ENCODE measurements around the gene TBL1X. TPM values are rescaled to one million over a fixed set of nuclear protein-coding genes. Genes with fewer than 3 reads are reported as not detected.
"Not testable (repeated sequence)": the region's sequence is repeated elsewhere in the genome, so short reads cannot be mapped to it uniquely, and the experiment has no call there.

The TBL1X gene
- total and polyA plus RNA-seq, 10 of the 15 experiments (the other 5 are each of a cell fraction or from before 2014, with no cell fraction given): 4.4 to 26.3 (median 10.6) TPM

DNA sequence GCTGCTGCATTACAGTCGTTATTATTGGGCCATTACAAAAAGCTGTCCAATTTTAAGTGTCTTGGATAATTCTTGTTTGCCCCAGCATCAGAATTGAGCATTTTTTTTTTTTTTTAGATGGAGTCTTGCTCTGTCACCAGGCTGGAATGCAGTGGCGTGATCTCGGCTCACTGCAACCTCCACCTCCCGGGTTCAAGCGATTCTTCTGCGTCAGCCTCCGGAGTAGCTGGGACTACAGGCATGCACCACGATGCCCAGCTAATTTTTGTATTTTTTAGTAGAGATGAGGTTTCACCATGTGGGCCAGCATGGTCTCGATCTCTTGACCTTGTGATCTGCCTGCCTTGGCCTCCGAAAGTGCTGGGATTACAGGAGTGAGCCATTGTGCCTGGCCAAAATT is 71.3 kb downstream of the TBL1X start:
- H4K20me1 ChIP-seq (ENCODE audit: control insufficient read depth, insufficient read depth); H3K9me3 ChIP-seq (replicated peaks; ENCODE audit: control insufficient read depth, insufficient read depth, low read length); H3K36me3 ChIP-seq (ENCODE audit: control insufficient read depth in 2 of 2, insufficient read depth in 2 of 2, low read length in 1 of 2); BruUV-seq (replicated peaks); H3K4me3 ChIP-seq; CTCF ChIA-PET; H3K27ac ChIP-seq (ENCODE audit: control insufficient read depth, insufficient read depth); POLR2A ChIA-PET; intact Hi-C loops (cut with micrococcal nuclease; ENCODE audit: unreplicated experiment); DNase-seq (ENCODE audit: low read depth, low spot score); H3K9ac ChIP-seq (ENCODE audit: control insufficient read depth, insufficient read depth, low read length); H3K4me2 ChIP-seq (ENCODE audit: control insufficient read depth, insufficient read depth); H3K79me2 ChIP-seq (ENCODE audit: control insufficient read depth, insufficient read depth, low read length); H3K4me1 ChIP-seq (ENCODE audit: control insufficient read depth, insufficient read depth, low read length); ATAC-seq; RAD21 ChIA-PET (ENCODE audit: unreplicated experiment); H3K27me3 ChIP-seq (replicated peaks in 1 of 2; ENCODE audit: control insufficient read depth in 2 of 2, insufficient read depth in 2 of 2, low read length in 1 of 2); H2AFZ ChIP-seq (ENCODE audit: control insufficient read depth, low read depth, low read length); SMC1A ChIA-PET (ENCODE audit: uncharacterized antibody, unreplicated experiment); FAIRE-seq; in situ Hi-C loops (cut with MboI): not testable (repeated sequence)
- 78% methylated on average over 10 of the region's 10 CpGs for WGBS (ENCODE audit: insufficient coverage, insufficient replicate concordance, low lambda C conversion rate, missing lambda C conversion rate)

DNA sequence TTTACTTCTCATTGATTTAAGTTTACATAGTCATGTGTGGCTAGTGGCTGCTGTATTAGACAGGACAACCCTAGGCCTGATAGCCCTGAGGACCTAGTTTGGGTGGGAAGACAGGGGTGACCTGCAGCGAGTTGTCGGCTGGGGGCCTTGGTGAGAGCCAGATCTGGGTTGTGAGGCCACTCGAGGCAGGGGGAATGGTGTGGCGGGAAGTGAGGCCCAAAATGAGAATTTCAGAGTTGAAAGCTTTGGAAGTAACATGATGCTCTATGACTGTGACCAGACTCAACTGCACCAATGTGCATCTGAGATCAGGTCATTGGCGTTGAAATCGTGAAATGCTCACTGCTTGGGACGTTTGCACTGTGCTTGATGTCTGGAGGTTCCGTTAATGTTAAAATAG is 72.9 kb downstream of the TBL1X start:
- TF ChIP-seq PAX8 (IDR thresholded peaks at IDR 0.05): no peak
- TF ChIP-seq MTA3 (IDR thresholded peaks at IDR 0.05; ENCODE audit: borderline replicate concordance, low read length): no peak
- TF ChIP-seq BRCA1 (IDR thresholded peaks at IDR 0.05; ENCODE audit: low read depth, low read length): no peak
- no peak for TF ChIP-seq SMARCA5 (IDR thresholded peaks at IDR 0.05)
- no peak for TF ChIP-seq RUNX3 (IDR thresholded peaks at IDR 0.05; ENCODE audit: low read length)
- no peak for TF ChIP-seq RFX5 (IDR thresholded peaks at IDR 0.05; ENCODE audit: low read depth, low read length)
- no peak for TF ChIP-seq SMAD1 (IDR thresholded peaks at IDR 0.05; ENCODE audit: low read depth, partially characterized antibody)
- TF ChIP-seq, protein P1, sequence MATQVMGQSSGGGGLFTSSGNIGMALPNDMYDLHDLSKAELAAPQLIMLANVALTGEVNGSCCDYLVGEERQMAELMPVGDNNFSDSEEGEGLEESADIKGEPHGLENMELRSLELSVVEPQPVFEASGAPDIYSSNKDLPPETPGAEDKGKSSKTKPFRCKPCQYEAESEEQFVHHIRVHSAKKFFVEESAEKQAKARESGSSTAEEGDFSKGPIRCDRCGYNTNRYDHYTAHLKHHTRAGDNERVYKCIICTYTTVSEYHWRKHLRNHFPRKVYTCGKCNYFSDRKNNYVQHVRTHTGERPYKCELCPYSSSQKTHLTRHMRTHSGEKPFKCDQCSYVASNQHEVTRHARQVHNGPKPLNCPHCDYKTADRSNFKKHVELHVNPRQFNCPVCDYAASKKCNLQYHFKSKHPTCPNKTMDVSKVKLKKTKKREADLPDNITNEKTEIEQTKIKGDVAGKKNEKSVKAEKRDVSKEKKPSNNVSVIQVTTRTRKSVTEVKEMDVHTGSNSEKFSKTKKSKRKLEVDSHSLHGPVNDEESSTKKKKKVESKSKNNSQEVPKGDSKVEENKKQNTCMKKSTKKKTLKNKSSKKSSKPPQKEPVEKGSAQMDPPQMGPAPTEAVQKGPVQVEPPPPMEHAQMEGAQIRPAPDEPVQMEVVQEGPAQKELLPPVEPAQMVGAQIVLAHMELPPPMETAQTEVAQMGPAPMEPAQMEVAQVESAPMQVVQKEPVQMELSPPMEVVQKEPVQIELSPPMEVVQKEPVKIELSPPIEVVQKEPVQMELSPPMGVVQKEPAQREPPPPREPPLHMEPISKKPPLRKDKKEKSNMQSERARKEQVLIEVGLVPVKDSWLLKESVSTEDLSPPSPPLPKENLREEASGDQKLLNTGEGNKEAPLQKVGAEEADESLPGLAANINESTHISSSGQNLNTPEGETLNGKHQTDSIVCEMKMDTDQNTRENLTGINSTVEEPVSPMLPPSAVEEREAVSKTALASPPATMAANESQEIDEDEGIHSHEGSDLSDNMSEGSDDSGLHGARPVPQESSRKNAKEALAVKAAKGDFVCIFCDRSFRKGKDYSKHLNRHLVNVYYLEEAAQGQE (IDR thresholded peaks at IDR 0.05; ENCODE audit: low read depth, low read length): no peak
- no peak for TF ChIP-seq CREM (IDR thresholded peaks at IDR 0.05; ENCODE audit: low read depth)
- TF ChIP-seq IRF4 (IDR thresholded peaks at IDR 0.05; ENCODE audit: low read depth, low read length): no peak
- TF ChIP-seq POU2F2 (IDR thresholded peaks at IDR 0.05; ENCODE audit: borderline replicate concordance, low read depth, low read length): no peak
- TF ChIP-seq SMAD5 (IDR thresholded peaks at IDR 0.05; ENCODE audit: low read depth): no peak
- no peak for TF ChIP-seq BMI1 (IDR thresholded peaks at IDR 0.05; ENCODE audit: borderline replicate concordance)
- TF ChIP-seq SUPT20H (IDR thresholded peaks at IDR 0.05; ENCODE audit: borderline replicate concordance, control insufficient read depth, low read depth, low read length): no peak
- TF ChIP-seq LARP7 (IDR thresholded peaks at IDR 0.05): no peak
- no peak for FAIRE-seq
- intact Hi-C loops (cut with micrococcal nuclease; ENCODE audit: unreplicated experiment): no loop called here
- BruUV-seq (replicated peaks): no TSS peak
- no peak for DNase-seq (ENCODE audit: low read depth, low spot score)
- POLR2A ChIA-PET: no interaction called here
- CTCF ChIA-PET: no interaction called here
- Histone ChIP-seq H3K9ac (ENCODE audit: control insufficient read depth, insufficient read depth, low read length) (no peak overlapping the region), H3K27me3 (replicated peaks in 1 of 2; ENCODE audit: control insufficient read depth in 2 of 2, insufficient read depth in 2 of 2, low read length in 1 of 2) (no peaks in the 10 kb centered on the region), H3K4me3 (no peak overlapping the region), H3K79me2 (ENCODE audit: control insufficient read depth, insufficient read depth, low read length) (no peaks in the 10 kb centered on the region), H2AFZ (ENCODE audit: control insufficient read depth, low read depth, low read length) (no peak overlapping the region), H4K20me1 (ENCODE audit: control insufficient read depth, insufficient read depth) (no peaks in the 10 kb centered on the region), H3K4me2 (ENCODE audit: control insufficient read depth, insufficient read depth) (no peak overlapping the region), H3K27ac (ENCODE audit: control insufficient read depth, insufficient read depth) (no peak overlapping the region), H3K36me3 (ENCODE audit: control insufficient read depth in 2 of 2, insufficient read depth in 2 of 2, low read length in 1 of 2) (no peaks in the 10 kb centered on the region), H3K9me3 (replicated peaks; ENCODE audit: control insufficient read depth, insufficient read depth, low read length) (no peaks in the 10 kb centered on the region), H3K4me1 (ENCODE audit: control insufficient read depth, insufficient read depth, low read length) (no peaks in the 10 kb centered on the region)
- WGBS (ENCODE audit: insufficient coverage, insufficient replicate concordance, low lambda C conversion rate, missing lambda C conversion rate): 43% methylated on average over 8 of the region's 8 CpGs
- RAD21 ChIA-PET (ENCODE audit: unreplicated experiment): no interaction called here
- SMC1A ChIA-PET (ENCODE audit: uncharacterized antibody, unreplicated experiment): no interaction called here
- no peak for ATAC-seq
- in situ Hi-C loops (cut with MboI): no loop called here

Data from GM12878 (cell line).